ENCODE results near the gene MRGPRF.

The MRGPRF gene

GRCh38 chr11:68999093-68999747, 13.8 kb downstream of the MRGPRF start:
- Histone ChIP-seq H3K36me3 (no peaks in the 10 kb centered on the region), H3K4me3 (ENCODE audit: low read depth, low read length) (no peak overlapping the region), H3K4me1 (peaks cover 15% of the 10 kb centered on the region), H3K27me3 (no peaks in the 10 kb centered on the region), H3K9me3 (no peaks in the 10 kb centered on the region)
- TF ChIP-seq CTCF (IDR thresholded peaks at IDR 0.05; ENCODE audit: low read depth, low read length) = no peak
- no peak for DNase-seq

- Histone ChIP-seq H3K9me3 (no peaks in the 10 kb centered on the region), H3K27me3 (no peaks in the 10 kb centered on the region), H3K4me3 (ENCODE audit: low read depth, low read length) (no peak overlapping the region), H3K4me1 (peaks cover 15% of the 10 kb centered on the region), H3K36me3 (no peaks in the 10 kb centered on the region)
- TF ChIP-seq CTCF (IDR thresholded peaks at IDR 0.05; ENCODE audit: low read depth, low read length) = no peak
- DNase-seq = peak; percentile 90
Measured at GRCh38 chr11:68998390-68998911, 14.6 kb downstream of the MRGPRF start.

DNA sequence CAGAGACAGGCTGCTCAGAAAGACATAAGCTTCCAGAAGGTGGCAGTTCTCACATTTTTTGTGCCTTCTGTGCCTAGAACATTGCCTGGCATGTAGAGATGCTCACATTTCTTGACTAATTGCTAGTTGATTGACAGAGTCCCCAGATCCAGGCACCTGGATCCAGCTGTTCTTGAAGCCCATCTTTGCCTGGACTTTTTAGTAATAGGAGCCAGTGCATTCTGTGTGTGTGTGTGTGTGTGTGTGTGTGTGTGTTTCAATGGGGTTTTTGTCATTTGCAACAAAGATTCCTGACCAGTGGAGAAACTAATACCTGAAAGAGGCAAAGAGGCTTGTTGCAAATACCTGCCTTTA, 15.1 kb downstream of the MRGPRF start:
- no peak for TF ChIP-seq CTCF (IDR thresholded peaks at IDR 0.05; ENCODE audit: low read depth, low read length)
- H3K4me3 ChIP-seq (ENCODE audit: low read depth, low read length) = no peak overlapping the region
- peaks cover 15% of the 10 kb centered on the region for H3K4me1 ChIP-seq
- no peak for DNase-seq
- H3K36me3 ChIP-seq = no peaks in the 10 kb centered on the region
- no peaks in the 10 kb centered on the region for H3K27me3 ChIP-seq
- no peaks in the 10 kb centered on the region for H3K9me3 ChIP-seq

GRCh38 chr11:68997124-68997994, 15.7 kb downstream of the MRGPRF start:
- Histone ChIP-seq H3K4me3 (ENCODE audit: low read depth, low read length) (no peak overlapping the region), H3K36me3 (no peaks in the 10 kb centered on the region), H3K4me1 (peaks cover 15% of the 10 kb centered on the region), H3K27me3 (no peaks in the 10 kb centered on the region), H3K9me3 (no peaks in the 10 kb centered on the region)
- TF ChIP-seq CTCF (IDR thresholded peaks at IDR 0.05; ENCODE audit: low read depth, low read length) = no peak
- no peak for DNase-seq

DNA sequence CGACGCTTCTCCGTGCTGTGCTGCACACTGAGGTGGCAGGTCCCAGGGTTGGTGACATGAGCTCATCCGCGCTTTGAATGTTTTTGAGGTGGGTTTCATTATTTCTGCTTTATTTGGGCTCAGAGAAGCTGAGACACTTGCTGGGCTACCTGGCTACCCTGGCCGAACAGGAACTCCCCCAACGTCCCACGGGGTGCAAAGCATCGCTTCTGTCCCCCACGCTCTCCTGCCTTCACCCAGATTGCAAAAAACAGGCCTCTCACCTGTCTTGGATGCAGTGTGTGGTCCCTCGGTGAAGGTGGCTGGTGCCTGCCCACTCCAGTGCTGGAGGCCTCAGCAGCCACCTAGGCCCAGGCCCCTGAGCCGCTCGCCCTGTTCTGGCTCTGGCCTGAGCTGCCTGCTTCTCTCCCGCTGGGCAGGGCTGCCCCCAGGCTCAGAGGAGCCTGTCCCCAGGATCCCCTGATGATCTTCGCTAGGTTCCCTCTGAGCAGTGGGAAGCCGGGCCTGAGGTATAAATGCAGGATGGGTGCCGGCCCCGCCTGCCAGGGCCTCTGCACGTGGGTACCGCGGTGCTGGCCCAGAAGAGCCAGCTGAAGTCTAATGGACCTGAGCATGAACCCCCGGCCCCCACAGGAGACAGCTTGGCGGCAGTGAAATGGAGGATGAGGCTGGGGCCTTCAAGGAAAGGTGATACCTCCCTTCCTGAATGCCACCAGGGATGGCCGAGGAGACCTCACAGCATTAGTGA, 16.5 kb downstream of the MRGPRF start:
- no peak for DNase-seq
- Histone ChIP-seq H3K4me1 (peaks cover 15% of the 10 kb centered on the region), H3K9me3 (no peaks in the 10 kb centered on the region), H3K36me3 (no peaks in the 10 kb centered on the region), H3K27me3 (no peaks in the 10 kb centered on the region), H3K4me3 (ENCODE audit: low read depth, low read length) (no peak overlapping the region)
- TF ChIP-seq CTCF (IDR thresholded peaks at IDR 0.05; ENCODE audit: low read depth, low read length) = no peak
